ENCODE data around the gene MMP14. TPM values are rescaled to one million over a fixed set of nuclear protein-coding genes. Genes with fewer than 3 reads are reported as not detected.
A peak's percentile ranks its signal among the peaks of the same experiment; 100 is the strongest.

The MMP14 gene
- total and polyA plus RNA-seq, 9 of the 15 experiments (the other 6 are each of a cell fraction or from before 2014, with no cell fraction given), result 0.36 to 5.8 (median 1.3) TPM; not detected in 2

- TF ChIP-seq TRIM25 (IDR thresholded peaks at IDR 0.05; ENCODE audit: borderline replicate concordance) (no peak), TFAP4 (CRISPR knock-in tag; IDR thresholded peaks at IDR 0.05; ENCODE audit: borderline replicate concordance) (peak; percentile 77), ZNF316 (IDR thresholded peaks at IDR 0.05) (no peak), GTF2F1 (IDR thresholded peaks at IDR 0.05; ENCODE audit: low read depth, low read length) (no peak), IFI16 (CRISPR knock-in tag; IDR thresholded peaks at IDR 0.05) (no peak), ATF2 (CRISPR knock-in tag; IDR thresholded peaks at IDR 0.05) (no peak), SMARCE1 (IDR thresholded peaks at IDR 0.05) (0 out of 2 replicates have a peak, but pooled peaks have one; percentile 39), MGA (IDR thresholded peaks at IDR 0.05) (no peak; the same call in 1 of the 2 replicates)
Observed at GRCh38 chr14:22852940-22853767, 16.8 kb downstream of the MMP14 start (continued).

All from K562 (cell line).